Mesendoderm (in vitro differentiated cells): ENCODE results near the gene ALX3.

Experiments
- DNase-seq: peaks from one replicate; pipeline ENCODE4 v3.0.0; 2013
- H2AK5ac ChIP-seq: 2 replicates; pipeline ENCODE4 v1.6.1; 2013; ENCODE audit warnings: low read length, inconsistent platforms
- H2BK120ac ChIP-seq: 2 replicates; pipeline ENCODE4 v1.6.1; 2013; ENCODE audit warnings: low read depth, mild to moderate bottlenecking, low read length, moderate library complexity, mixed read lengths
- H2BK15ac ChIP-seq: replicated peaks from 2 replicates; pipeline ENCODE4 v1.6.1; 2013; ENCODE audit warnings: low read depth, mild to moderate bottlenecking, moderate library complexity
- H2BK5ac ChIP-seq: 2 replicates; pipeline ENCODE4 v1.6.1; 2013; ENCODE audit warnings: low read length, inconsistent platforms
- H3K18ac ChIP-seq: 2 replicates; pipeline ENCODE4 v1.6.1; 2013; ENCODE audit warnings: mild to moderate bottlenecking, low read length, mixed read lengths
- H3K23ac ChIP-seq: one replicate; pipeline ENCODE4 v1.6.1; 2013; ENCODE audit warnings: low read length
- H3K27ac ChIP-seq: 2 replicates; pipeline ENCODE4 v1.5.1; 2013; ENCODE audit warnings: low read depth, mild to moderate bottlenecking, inconsistent platforms, low read length, moderate library complexity
- H3K27me3 ChIP-seq: 2 replicates; pipeline ENCODE4 v1.6.1; 2013; ENCODE audit warnings: low read length, control low read depth, mild to moderate bottlenecking, inconsistent platforms; ENCODE audit not compliant: insufficient read depth, poor library complexity
- H3K36me3 ChIP-seq: 2 replicates; pipeline ENCODE4 v1.6.1; 2013; ENCODE audit warnings: low read length, inconsistent platforms; ENCODE audit not compliant: control insufficient read depth, insufficient read depth
- H3K4ac ChIP-seq: one replicate; pipeline ENCODE4 v1.6.1; 2013; ENCODE audit warnings: low read depth, mild to moderate bottlenecking, low read length, moderate library complexity
- H3K4me1 ChIP-seq: 2 replicates; pipeline ENCODE4 v1.6.1; 2013; ENCODE audit warnings: low read depth, low read length, inconsistent platforms; ENCODE audit not compliant: control insufficient read depth
- H3K4me2 ChIP-seq: 2 replicates; pipeline ENCODE4 v1.6.1; 2013; ENCODE audit warnings: low read length
- H3K4me3 ChIP-seq: 2 replicates; pipeline ENCODE4 v1.5.1; 2013; ENCODE audit warnings: mild to moderate bottlenecking, low read length
- H3K56ac ChIP-seq: one replicate; pipeline ENCODE4 v1.6.1; 2013; ENCODE audit warnings: low read length
- H3K79me1 ChIP-seq: 2 replicates; pipeline ENCODE4 v1.6.1; 2013; ENCODE audit warnings: low read length, inconsistent platforms
- H3K79me2 ChIP-seq: 2 replicates; pipeline ENCODE4 v1.6.1; 2013; ENCODE audit warnings: mild to moderate bottlenecking, low read length; ENCODE audit not compliant: control insufficient read depth, insufficient read depth
- H3K9ac ChIP-seq: 2 replicates; pipeline ENCODE4 v1.6.1; 2013; ENCODE audit warnings: low read length, inconsistent platforms
- H4K5ac ChIP-seq: one replicate; pipeline ENCODE4 v1.6.1; 2013; ENCODE audit warnings: low read length
- H4K8ac ChIP-seq: one replicate; pipeline ENCODE4 v1.6.1; 2013; ENCODE audit warnings: low read depth, mild to moderate bottlenecking, control low read depth, low read length, moderate library complexity
- WGBS: extraction: QIAGEN DNeasy Blood & Tissue Kit; methylation state at CpG from one replicate; pipeline ENCODE4 v1.1.7; 2013; ENCODE audit warnings: low lambda C conversion rate, missing lambda C conversion rate; ENCODE audit not compliant: insufficient coverage; ENCODE audit errors: extremely low coverage; 5-methylcytosine and 5-hydroxymethylcytosine counted together

The ALX3 gene

GRCh38 chr1:110106013-110106941, 35.8 kb upstream of the ALX3 start:
- peak; percentile 87 for DNase-seq
- no peaks in the 10 kb centered on the region for H3K4me1 ChIP-seq

DNA sequence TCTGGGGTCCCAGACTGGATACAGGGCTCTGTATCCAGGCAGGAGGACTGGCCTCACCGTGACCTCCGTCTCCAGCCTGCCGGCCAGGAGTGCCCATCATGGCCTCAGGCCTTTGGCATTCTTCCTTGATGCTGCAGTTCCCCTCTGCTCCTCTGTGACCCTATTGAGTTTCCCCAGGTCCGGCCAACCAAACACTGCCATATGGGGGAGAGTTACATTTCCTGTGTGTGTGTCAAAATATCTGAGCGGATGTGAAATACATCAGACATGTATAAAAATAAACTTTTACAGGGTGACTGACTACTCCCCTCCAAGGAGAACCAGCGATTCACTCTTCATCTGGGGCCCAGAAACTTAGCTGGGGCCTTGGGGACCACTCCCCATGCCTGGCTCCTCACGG, 31.6 kb upstream of the ALX3 start:
- H3K27me3 ChIP-seq, result no peaks in the 10 kb centered on the region
- H2BK120ac ChIP-seq, result no peak overlapping the region
- H3K4me1 ChIP-seq, result no peaks in the 10 kb centered on the region
- H4K8ac ChIP-seq, result no peak overlapping the region
- no CpG with 5 or more reads among the region's 7 CpGs for WGBS
- H3K18ac ChIP-seq, result no peak overlapping the region
- no peaks in the 10 kb centered on the region for H3K36me3 ChIP-seq
- H2BK15ac ChIP-seq, result no peak overlapping the region
- no peak overlapping the region for H3K4me3 ChIP-seq
- H3K4me2 ChIP-seq, result no peak overlapping the region
- no peak overlapping the region for H2BK5ac ChIP-seq
- no peak overlapping the region for H3K4ac ChIP-seq
- no peak overlapping the region for H3K9ac ChIP-seq
- H3K56ac ChIP-seq, result no peak overlapping the region
- no peak overlapping the region for H4K5ac ChIP-seq
- H2AK5ac ChIP-seq, result no peak overlapping the region
- DNase-seq, result no peak
- H3K27ac ChIP-seq, result no peak overlapping the region
- no peak overlapping the region for H3K23ac ChIP-seq
- no peaks in the 10 kb centered on the region for H3K79me2 ChIP-seq
- no peaks in the 10 kb centered on the region for H3K79me1 ChIP-seq

More at GRCh38 chr1:110106013-110106941, 35.8 kb upstream of the ALX3 start:
- Histone ChIP-seq H3K27ac (no peak overlapping the region), H3K4me2 (no peak overlapping the region), H3K18ac (no peak overlapping the region), H2BK120ac (no peak overlapping the region), H3K79me1 (no peaks in the 10 kb centered on the region), H3K27me3 (no peaks in the 10 kb centered on the region), H2AK5ac (no peak overlapping the region), H3K9ac (no peak overlapping the region), H3K4ac (no peak overlapping the region), H4K5ac (no peak overlapping the region), H3K36me3 (no peaks in the 10 kb centered on the region), H2BK5ac (no peak overlapping the region), H4K8ac (no peak overlapping the region), H3K56ac (peak overlapping the region; percentile 53), H3K79me2 (no peaks in the 10 kb centered on the region), H3K23ac (no peak overlapping the region), H3K4me3 (no peak overlapping the region), H2BK15ac (no peak overlapping the region)
- WGBS, result no CpG with 5 or more reads among the region's 8 CpGs

DNA sequence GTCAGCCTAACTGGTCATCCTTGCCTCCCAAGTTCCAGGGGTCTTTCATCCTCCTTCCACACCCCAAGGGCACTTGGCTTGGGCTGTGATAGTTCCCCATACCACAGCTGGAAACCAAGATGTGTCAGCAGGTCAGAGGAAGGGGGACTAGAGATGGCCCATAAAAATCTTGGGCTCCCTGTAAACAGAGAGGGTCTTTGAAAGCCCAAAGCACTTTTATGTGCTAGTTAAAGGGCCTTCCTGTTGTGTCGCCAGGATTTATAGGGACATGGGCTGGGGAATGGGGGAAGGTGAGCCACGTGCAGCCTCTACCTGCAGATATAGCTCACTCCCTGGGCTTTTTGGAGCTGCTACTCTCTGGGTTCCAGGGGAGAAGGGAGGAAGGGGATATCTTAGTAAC, 29.9 kb upstream of the ALX3 start:
- no peak overlapping the region for H3K9ac ChIP-seq
- no peak overlapping the region for H3K23ac ChIP-seq
- no CpG with 5 or more reads among the region's 2 CpGs for WGBS
- H3K4me2 ChIP-seq, result no peak overlapping the region
- no peaks in the 10 kb centered on the region for H3K36me3 ChIP-seq
- H3K4me3 ChIP-seq, result no peak overlapping the region
- no peak overlapping the region for H3K18ac ChIP-seq
- H2BK120ac ChIP-seq, result no peak overlapping the region
- H2BK5ac ChIP-seq, result no peak overlapping the region
- H3K27me3 ChIP-seq, result no peaks in the 10 kb centered on the region
- no peak overlapping the region for H4K5ac ChIP-seq
- H3K4ac ChIP-seq, result no peak overlapping the region
- no peak overlapping the region for H2AK5ac ChIP-seq
- H3K79me1 ChIP-seq, result no peaks in the 10 kb centered on the region
- no peaks in the 10 kb centered on the region for H3K4me1 ChIP-seq
- H3K56ac ChIP-seq, result no peak overlapping the region
- no peak overlapping the region for H3K27ac ChIP-seq
- H3K79me2 ChIP-seq, result no peaks in the 10 kb centered on the region
- no peak overlapping the region for H2BK15ac ChIP-seq
- no peak for DNase-seq
- no peak overlapping the region for H4K8ac ChIP-seq

GRCh38 chr1:110098222-110099026, 28.0 kb upstream of the ALX3 start:
- WGBS, result no CpG with 5 or more reads among the region's 9 CpGs
- H3K36me3 ChIP-seq, result no peaks in the 10 kb centered on the region
- no peak overlapping the region for H3K23ac ChIP-seq
- H3K4ac ChIP-seq, result no peak overlapping the region
- H3K79me2 ChIP-seq, result no peaks in the 10 kb centered on the region
- H2BK15ac ChIP-seq, result no peak overlapping the region
- H2BK5ac ChIP-seq, result no peak overlapping the region
- H3K9ac ChIP-seq, result no peak overlapping the region
- H2BK120ac ChIP-seq, result no peak overlapping the region
- no peak overlapping the region for H3K4me3 ChIP-seq
- H3K4me2 ChIP-seq, result no peak overlapping the region
- H3K27me3 ChIP-seq, result no peaks in the 10 kb centered on the region
- no peaks in the 10 kb centered on the region for H3K4me1 ChIP-seq
- peak overlapping the region; percentile 15 for H3K56ac ChIP-seq
- no peak overlapping the region for H3K18ac ChIP-seq
- no peak overlapping the region for H3K27ac ChIP-seq
- no peak for DNase-seq
- no peak overlapping the region for H4K5ac ChIP-seq
- no peak overlapping the region for H2AK5ac ChIP-seq
- H3K79me1 ChIP-seq, result no peaks in the 10 kb centered on the region
- H4K8ac ChIP-seq, result no peak overlapping the region

GRCh38 chr1:110097507-110098221, 27.2 kb upstream of the ALX3 start:
- Histone ChIP-seq H3K4me3 (no peak overlapping the region), H2BK15ac (no peak overlapping the region), H3K56ac (no peak overlapping the region), H3K4me2 (no peak overlapping the region), H2AK5ac (no peak overlapping the region), H4K5ac (no peak overlapping the region), H3K23ac (no peak overlapping the region), H3K36me3 (no peaks in the 10 kb centered on the region), H2BK5ac (no peak overlapping the region), H3K79me2 (no peaks in the 10 kb centered on the region), H3K4me1 (no peaks in the 10 kb centered on the region), H3K9ac (no peak overlapping the region), H3K79me1 (no peaks in the 10 kb centered on the region), H3K4ac (no peak overlapping the region), H3K27me3 (no peaks in the 10 kb centered on the region), H3K18ac (no peak overlapping the region), H3K27ac (no peak overlapping the region), H2BK120ac (no peak overlapping the region), H4K8ac (no peak overlapping the region)
- DNase-seq, result no peak
- WGBS, result no CpG with 5 or more reads among the region's 11 CpGs
